Measurements from ENCODE around the gene NLRP10.

DNA sequence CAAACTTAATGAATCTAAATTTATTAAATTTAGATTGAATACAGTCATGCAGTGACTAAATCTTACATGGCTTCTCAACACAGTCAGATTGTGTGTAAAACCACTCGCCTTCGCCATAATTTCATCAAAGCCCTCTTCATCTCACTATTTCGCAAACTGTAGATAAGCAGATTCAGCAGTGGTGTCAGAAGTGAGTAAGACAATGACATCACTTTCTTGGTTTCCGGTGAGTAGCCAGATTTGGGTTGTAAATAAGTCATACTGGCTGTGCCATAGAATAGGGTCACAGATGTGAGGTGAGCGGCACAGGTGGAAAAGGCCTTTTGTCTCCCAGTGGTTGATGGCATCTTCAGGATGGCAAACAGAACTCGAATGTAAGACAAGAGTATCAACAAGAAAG, 37.6 kb downstream of the NLRP10 start:
- TF ChIP-seq SUZ12 (IDR thresholded peaks at IDR 0.05; ENCODE audit: extremely low read depth, insufficient read depth, insufficient read length) (no peak), YY1 (IDR thresholded peaks at IDR 0.05; ENCODE audit: insufficient read depth, insufficient read length) (no peak)
